Body of pancreas (tissue), 4 donors: Measurements from ENCODE around the gene ECPAS.
"Not testable (repeated sequence)": the region's sequence is repeated elsewhere in the genome, so short reads cannot be mapped to it uniquely, and the experiment has no call there.

Source experiments
- CTCF ChIP-seq, 7 experiments: fragments of 450-650 bp in 4 of 7; fragments of 200-600 bp in 3 of 7; sonication (generic) in 3 of 7; IDR thresholded peaks; one replicate each; pipeline ENCODE4 v1.5.1; 2016 to 2019; ENCODE audit warnings: antibody characterized with exemption in 7 of 7
- POLR2A ChIP-seq, 3 donors: fragments of 450-650 bp; IDR thresholded peaks; one replicate each; pipeline ENCODE4 v1.6.1; 2016; ENCODE audit warnings: antibody characterized with exemption in 3 of 3, mild to moderate bottlenecking in 2 of 3

DNA sequence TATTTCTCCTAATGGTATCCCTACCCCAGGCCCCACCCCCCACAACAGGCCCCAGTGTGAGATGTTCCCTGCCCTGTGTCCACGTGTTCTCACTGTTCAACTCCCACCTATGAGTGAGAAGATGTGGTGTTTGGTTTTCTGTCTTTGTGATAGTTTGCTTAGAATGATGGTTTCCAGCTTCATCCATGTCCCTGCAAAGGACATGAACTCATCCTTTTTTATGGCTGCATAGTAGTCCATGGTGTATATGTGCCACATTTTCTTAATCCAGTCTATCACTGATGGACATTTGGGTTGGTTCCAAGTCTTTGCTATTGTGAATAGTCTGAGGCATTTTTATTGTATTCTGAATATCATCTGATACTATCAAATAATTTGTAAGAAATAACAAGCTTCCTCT, 38.4 kb downstream of the ECPAS start:
- not testable (repeated sequence) for TF ChIP-seq POLR2A, CTCF (IDR thresholded peaks at IDR 0.05)
